ENCODE data around the gene KIF6.

DNA sequence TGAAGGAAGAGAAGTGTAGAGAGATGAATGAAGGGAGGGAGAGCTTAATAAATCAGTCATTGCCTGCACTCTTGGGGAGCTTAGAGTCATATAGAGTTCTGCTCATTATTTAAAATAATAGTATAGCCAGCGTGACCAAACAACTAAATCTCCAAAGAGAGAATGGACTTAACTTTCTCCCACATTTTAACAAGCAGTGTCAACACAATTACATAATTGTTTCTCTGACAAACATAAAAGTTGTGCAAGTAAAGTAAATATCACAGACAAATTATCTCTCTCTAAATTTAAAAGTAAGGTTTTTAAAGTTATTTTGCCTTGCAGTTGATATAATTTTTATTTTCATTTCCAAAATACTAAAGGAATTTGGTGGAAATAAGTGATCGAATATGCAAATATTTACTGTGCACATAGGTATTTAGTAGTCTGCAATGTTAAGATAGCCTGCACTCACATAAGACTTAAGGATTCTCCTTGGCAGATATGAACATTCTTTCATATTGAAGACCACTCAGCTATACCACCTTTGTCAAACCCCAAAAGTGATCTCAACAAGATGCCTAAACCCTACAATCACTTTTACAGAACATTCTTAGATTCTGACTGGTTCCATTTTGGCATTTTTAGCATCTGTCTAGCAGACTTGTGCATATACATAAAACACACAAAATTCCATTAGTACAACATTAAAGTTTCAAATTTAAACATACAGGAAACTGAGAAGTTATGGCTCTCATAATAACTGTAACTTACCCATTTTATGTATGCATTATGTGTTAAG, 67.7 kb downstream of the KIF6 start:
- TF ChIP-seq, protein P1, sequence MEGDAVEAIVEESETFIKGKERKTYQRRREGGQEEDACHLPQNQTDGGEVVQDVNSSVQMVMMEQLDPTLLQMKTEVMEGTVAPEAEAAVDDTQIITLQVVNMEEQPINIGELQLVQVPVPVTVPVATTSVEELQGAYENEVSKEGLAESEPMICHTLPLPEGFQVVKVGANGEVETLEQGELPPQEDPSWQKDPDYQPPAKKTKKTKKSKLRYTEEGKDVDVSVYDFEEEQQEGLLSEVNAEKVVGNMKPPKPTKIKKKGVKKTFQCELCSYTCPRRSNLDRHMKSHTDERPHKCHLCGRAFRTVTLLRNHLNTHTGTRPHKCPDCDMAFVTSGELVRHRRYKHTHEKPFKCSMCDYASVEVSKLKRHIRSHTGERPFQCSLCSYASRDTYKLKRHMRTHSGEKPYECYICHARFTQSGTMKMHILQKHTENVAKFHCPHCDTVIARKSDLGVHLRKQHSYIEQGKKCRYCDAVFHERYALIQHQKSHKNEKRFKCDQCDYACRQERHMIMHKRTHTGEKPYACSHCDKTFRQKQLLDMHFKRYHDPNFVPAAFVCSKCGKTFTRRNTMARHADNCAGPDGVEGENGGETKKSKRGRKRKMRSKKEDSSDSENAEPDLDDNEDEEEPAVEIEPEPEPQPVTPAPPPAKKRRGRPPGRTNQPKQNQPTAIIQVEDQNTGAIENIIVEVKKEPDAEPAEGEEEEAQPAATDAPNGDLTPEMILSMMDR (IDR thresholded peaks at IDR 0.05), result no peak
- no peak for TF ChIP-seq POLR2A (IDR thresholded peaks at IDR 0.05)
